ENCODE results near the gene ENOX2. TPM values are rescaled to one million over a fixed set of nuclear protein-coding genes. Genes with fewer than 3 reads are reported as not detected.

The ENOX2 gene
- total RNA-seq, 1 donor from 2014 or later, result 12.7 TPM

DNA sequence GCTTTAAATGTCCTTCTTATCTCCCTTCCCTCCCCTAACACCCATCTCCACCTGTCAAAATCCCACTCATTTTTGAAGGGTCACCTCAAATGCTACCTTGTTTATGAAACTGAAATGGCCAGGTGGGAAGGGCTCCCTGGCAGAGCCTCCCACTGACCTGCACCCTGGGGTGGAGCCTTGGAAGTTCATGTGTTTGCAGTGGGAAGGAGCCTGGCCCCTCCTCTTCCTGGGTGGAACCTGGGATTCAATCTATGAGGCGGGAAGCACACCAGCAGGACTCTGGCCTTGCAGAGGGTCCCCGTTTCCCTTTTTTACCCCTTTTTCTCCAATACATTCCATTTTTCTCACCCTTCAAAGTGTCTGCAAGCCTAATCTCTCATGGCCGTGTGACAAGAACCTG is 197.4 kb downstream of the ENOX2 start:
- intact Hi-C loops (cut with micrococcal nuclease), result no loop called here

DNA sequence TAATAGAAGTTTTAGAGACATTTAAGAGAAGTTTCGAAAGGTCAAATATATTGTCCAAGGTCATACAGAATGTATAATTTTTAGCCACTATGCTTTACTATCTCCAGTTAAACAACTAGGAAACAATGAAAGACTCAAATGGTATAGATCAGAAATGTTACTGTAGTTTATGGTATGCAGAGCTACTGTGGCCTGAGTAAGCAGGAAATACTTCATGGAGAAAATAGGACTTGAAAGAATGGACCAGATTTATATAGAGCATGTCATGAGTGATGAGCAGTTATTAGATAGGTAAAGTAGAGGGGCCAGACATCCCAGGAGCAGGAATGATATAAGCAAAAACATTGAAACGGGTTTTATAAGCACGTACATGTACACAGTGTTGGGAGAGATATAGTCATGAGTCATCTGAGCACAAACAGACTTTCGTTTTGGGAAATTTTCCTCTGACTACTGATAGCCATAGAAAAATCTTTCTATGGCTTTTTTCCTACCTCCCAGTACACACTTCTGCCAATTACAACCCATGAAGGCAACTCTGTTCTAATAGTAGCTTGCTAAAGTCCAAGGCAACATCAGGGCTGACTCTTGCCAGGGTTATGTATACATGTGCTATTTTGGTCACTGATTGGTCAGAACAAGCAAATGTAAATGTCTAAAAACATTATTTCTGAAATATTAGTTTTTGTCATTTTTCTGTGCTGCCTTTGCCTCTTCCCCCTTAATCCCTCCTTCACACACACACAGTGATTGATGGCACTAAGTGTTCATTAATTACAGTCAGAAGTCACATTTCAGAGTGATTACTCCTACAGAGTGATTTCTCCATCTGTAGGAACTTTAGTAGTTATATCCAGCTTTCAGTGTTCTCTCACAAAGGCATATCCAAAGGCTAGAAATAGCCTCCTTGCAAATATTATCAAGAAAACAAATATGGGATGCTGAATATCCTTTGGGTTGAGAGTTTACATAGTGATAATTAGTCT is 198.7 kb downstream of the ENOX2 start:
- intact Hi-C loops (cut with micrococcal nuclease), result no loop called here

DNA sequence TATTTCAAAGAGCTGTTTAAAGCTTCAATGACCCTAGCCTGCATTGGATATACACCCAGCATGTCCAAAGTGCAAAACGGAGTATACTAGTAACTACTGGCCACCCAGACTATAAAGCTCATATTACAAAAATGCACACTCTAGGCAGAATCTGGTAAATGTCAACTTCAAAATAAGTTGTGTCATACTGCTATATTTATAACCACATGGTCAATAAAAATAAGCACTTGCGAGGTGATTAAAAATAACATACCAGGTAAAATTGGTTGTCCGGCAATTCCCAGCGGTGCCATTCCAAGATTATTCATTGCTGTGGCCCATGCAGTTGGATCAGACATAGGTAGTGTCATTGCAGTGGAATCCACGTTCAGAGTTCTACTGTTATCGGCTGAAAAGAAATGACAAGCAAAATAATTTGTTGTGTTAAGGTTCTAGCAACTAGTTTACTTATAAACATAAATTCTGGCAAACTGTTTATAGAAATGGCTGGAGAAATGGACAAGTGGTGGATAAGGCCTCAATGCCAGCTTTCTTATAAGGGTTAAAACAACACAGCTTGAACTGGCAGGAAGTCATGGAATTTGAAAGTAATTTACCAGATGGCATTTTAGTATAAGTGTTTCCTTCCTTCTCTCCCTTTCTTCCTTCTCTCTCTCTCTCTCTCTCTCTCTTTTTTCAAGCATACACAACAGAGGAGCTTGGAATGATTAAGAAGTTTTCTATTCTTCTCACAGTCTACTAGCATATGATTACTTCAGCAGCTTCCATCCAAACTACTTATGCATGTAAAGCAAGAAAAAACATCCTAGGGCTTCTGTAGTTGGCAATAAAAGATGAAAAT is 199.9 kb downstream of the ENOX2 start:
- intact Hi-C loops (cut with micrococcal nuclease), result no loop called here

DNA sequence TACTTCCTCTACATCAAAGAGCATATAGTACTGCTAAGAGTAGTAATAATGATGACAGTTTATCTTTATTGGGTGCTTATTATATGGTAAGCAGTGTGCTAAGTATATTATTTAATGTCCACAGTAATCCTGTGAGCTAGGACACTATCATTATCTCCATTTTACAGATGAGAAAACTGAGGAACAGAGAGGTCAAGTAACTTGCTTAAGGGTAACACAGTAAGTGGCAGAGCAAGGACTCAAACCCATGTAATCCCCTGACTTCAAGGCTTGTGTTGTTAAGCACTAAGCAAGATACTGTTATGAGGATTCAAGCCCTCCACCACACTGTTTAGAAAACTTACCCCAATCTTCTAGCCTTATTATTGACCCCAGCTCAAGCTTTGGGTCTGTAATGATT is 202.4 kb downstream of the ENOX2 start:
- intact Hi-C loops (cut with micrococcal nuclease), result no loop called here

DNA sequence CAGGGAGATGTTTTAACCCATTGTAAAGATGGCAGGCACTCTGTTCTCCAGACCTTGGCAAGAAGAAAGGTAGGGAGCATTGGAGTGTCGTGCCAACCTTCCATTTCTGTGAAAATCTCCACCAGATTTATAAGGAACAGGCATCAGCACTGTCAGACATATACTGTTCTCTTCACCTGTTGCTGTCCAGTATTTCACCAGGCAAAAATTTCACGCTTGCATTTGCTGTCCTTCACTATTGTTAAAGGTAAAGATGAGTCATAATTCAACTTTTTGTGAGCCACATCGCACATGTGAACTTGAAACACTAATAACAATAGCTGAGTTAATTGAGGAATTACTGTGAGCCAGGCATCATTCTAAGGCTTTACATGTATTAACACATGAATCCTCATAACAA is 203.4 kb downstream of the ENOX2 start:
- intact Hi-C loops (cut with micrococcal nuclease), result no loop called here

DNA sequence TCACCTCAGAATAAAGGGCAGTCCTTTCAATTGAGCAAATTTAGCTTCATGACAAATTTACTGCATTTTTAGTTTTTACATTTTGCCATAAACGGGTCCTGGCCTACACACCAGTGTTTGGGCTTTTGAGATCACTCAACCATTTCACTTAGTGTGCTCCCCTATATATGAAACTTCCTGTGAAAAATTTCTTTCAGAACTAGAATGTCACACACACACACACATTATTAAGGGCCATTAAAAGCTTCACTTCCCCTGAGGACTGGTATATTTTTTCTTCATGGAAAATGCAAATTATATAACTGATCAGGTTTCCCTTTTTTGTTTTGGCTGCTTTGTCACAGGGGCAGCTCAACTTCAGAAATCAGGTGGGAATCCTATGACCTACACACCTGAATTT is 206.5 kb downstream of the ENOX2 start:
- intact Hi-C loops (cut with micrococcal nuclease), result no loop called here

DNA sequence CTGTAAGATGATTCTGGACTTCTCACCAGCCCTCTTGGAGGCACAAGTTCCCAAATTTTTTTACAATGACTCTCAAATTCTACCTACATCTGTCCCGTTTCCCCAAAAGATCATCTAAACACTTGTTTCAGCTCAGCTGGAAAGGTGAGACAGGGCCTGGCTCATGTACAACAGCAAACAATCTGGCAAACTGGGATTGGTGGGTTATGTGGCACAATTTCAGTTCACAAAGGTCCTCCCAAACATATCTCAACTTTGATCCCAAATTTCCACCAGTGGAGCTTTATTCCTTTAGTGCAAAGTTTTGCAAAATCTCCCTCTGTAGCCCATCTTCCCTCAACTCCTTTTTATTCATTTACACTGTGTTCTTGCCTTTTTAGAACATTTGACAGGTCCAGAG is 207.1 kb downstream of the ENOX2 start:
- intact Hi-C loops (cut with micrococcal nuclease), result no loop called here

DNA sequence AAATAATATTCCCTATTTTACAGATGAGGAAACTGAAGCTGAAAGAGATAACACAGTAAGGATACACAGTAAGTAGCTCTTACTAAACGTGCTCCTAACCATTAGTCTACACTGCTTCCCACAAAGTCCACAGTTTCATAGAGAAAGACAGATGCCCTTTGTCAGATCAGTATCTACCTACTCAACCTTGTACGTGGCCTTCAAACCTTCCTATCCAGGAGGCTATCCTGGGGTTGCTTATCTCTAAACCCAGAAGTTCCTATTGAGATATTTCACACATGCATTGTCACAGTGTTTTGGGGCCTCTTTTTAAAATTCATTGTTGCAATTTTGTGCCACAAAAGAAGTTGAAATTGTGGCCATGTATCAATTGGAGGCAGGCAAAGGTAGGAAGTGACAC is 208.0 kb downstream of the ENOX2 start:
- intact Hi-C loops (cut with micrococcal nuclease), result no loop called here

DNA sequence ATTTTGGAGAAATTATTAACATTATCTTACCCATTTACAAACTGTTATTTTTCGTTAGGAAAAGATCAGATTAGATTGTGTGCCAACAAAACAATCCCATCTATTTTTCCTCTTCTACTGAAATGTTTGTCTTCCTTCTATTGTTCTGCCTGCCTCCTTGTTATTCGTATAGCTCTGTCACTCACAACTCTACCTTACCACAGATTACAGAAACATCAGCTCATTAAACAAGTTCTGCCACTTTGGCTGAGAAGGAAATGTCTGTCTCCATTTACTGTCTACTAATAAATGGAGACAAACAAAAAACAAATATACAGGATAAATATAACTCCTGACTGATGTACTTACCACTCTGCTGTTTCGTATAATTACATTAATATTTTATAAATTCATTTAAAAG is 211.4 kb downstream of the ENOX2 start:
- intact Hi-C loops (cut with micrococcal nuclease), result no loop called here

DNA sequence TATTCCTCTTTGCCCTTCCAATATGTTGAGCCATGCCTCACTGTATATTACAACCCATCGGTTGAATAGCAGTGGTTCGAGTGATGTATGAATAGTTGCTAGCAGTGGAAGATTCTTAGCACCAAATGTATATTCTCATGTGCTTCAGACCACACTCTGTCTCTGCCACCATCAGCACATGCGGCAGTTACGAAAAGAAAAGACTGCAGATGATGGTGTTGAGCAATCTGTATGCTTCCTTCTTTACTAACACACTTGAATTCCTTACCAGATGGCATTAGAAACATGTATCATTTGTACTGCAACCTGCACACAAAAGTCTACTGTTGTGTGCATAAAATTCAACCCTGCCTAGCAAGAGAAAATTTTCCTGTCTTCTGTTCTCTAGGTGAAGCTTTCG is 214.6 kb downstream of the ENOX2 start:
- intact Hi-C loops (cut with micrococcal nuclease), result no loop called here

DNA sequence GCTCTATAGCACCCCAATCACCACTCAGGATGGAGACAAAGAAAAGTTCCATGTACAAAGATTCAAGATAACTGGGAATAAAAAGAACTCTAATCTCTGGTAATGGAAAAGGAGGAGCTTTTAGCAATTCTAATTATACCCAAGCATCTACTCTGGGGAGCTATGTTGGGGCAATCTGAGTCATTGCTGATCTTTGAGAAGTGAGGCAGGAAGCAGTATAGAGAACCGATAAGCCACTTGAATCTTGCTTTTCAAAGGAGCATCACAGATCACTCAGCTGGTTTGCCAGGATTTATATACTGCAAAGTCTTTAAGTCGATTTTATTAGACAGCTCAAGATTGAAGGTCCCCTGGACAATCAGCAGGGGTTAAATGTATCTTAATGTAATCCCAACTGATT is 220.0 kb downstream of the ENOX2 start:
- intact Hi-C loops (cut with micrococcal nuclease), result no loop called here

DNA sequence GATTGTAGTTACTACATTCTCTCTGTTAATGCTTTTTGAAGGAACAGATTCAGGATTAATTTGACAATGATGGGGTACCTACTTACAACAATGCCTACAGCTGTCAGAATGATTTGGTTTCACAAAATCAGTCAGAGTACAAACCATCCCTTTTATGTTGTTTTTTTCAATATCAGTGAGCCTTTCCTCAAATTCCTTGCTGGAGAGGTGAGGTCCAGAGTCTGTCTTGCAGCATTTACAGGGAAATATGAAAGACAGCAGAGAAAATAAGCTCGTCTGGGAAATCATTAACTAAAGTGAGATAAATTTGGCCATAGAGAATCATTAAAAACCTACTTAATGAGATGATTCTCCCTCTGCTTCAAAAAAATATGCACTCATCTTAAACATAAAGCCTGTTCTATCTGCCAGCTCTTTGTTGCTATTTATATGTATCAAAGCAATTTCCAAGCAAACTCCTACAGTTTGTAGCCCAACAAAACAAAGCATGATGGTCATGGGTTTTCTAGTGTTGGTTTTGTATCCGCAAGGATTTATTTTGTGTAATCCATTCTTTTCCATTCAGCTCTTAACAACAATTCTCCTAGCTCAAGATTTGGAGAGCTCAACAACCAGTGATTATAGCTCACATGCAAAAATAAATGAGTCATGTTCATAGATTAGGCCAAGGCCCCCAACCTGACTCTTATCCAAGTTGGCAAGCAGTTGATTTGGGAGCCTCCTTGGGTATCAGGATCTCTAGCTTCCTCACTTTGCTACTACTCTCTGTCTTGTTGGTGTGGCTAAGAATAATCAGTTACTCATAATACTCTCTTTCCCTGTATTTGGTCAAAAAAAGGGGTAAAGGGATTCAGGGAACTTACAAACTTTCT is 222.6 kb downstream of the ENOX2 start:
- intact Hi-C loops (cut with micrococcal nuclease), result no loop called here

DNA sequence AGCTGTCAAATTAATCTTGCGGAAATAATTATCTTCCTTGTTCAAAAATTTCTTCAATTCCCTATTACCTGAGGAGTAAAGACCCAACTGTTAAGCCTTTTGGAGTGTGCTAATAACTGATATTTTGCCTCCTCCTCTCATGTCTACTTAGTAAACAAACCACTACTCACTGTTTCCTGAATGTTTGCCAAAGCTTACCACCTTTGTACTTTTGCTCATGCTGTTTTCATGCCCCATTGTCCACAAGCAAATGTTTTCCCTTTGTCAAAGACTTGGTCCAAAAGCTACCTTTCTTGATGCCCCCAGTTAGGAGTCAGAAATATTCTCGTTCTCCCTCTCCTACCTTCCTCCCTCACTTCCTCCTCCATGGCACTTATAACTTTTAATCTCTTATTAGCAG is 226.1 kb downstream of the ENOX2 start:
- intact Hi-C loops (cut with micrococcal nuclease), result no loop called here

DNA sequence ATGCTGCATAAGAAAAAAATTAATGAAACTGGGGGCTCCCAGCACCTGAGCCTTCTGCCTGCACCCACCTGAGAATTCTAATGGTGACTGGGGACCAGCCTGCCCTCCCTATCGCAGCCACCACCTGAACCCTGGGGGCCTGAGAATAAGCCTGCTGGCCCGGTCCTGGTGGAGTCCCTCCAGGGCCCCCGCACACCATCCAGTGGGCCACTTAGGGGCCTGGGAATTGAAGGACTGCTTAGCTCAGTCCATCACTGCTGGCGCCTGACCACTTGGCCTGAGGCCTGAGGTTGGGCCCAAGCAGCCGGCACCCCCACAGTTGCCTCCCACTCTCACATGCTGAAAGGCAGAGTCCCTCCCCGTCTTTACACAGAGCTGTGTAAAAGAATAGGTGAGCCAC is 230.8 kb downstream of the ENOX2 start:
- intact Hi-C loops (cut with micrococcal nuclease), result no loop called here

DNA sequence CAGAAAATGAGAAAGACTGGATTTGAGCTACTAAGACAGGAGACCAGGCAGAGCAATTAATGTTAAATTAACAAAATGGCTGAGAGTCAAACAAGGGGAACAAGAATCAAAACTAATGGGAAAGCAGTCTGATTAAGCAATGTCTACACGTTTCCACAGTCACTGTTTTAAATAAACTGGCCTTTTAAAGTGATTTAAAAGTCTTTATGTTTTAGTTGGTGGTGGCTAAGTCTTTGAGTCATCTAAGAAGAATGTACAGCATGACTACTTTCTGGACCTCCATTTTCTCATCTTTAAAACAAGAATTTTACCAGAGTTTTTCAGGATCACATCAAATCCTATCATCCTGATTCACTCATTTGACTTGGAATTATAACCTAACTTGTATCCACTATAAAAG is 233.8 kb downstream of the ENOX2 start:
- intact Hi-C loops (cut with micrococcal nuclease), result no loop called here

DNA sequence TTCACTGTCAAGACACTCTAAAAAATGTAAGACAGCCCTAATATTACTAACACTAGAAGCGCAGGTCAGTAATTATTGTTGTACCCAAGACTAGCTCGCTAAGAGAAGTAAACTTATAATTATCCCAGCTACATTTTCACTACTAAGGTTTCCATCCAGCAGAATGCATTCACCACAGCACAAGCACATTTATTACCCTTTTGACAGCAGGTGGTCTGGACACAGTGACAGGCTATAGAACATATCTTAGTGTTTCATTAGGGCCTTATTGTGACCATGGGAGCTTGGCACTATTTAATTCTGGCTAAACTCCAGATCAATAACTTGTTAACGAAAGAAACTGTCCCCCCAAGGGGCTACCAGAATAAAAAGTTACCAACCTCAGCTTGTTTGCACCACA is 237.7 kb downstream of the ENOX2 start:
- intact Hi-C loops (cut with micrococcal nuclease), result no loop called here

DNA sequence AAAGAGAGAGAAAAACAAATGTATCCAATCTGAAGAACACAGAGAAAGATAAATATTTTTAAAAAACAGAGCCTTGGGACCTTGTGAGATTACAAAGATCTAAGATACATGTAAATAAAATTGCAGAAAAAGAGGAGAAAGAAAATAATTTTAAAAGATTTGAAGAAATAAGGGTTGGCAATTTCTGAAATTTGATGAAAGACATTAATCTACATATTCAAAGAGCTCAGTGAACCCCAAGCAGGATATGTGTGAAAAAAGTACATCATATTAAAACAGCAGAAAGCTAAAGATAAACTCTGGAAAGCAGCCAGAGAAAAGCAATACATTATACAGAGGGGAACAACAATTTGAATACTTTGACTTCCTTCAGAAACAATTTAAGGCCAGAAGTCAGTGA is 244.7 kb downstream of the ENOX2 start:
- intact Hi-C loops (cut with micrococcal nuclease), result no loop called here

DNA sequence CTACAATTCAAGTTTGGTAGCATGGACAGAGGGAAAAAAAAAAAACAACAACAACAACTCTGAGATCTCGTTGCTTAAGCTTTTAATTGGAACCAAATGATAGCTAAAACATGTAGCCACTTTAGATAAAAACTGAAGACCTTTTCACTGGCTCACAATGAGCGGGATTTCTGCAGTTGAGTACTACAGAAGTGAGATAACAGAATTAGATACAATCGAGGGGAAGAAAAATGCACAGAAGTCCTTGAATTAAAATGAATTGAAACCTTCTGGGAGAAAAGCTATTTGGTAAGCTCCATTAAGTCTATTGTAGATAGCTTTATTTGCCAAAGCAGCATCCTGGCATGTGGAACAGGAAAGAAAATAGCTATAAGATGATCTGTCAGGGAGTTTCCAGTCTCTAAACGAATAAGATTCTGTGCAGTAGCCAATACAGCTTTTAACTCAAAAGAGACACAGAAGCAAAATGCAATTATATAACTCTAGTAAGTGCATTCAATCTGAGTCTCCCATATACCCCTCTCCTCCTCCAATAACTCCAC is 248.5 kb downstream of the ENOX2 start:
- intact Hi-C loops (cut with micrococcal nuclease), result no loop called here

DNA sequence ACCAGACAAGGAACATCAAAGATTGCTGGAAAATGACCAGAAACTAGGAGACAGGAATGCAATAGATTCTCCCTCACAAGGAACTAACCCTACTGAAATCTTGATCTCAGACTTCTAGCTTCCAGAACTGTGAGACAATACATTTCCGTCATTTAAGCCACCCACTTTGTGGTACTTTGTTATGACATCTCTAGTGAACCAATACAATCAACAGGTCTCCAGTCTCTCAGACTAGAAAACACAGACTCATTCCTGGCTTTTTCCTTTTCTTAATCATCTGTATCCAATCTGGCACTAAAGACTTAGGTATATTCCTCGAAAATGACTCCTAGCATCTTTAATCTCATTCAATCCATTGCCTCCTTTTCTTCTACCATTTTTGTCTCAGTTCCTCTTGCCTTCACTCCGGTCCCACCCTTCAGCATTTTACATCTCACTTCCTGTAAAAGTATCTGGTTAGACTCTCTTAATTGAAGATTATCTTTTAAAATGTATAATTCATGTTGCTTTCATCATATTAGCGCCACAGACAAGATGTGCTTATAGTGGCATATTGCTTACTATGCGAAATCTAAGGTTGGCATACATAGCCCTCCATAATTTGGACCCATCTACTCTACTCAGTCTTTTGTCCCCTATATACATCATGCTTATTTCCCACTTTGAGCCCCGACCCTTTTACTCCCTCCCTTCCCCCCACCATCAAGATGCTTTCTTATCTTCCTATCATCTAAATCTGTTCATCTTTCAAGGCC is 250.0 kb downstream of the ENOX2 start:
- intact Hi-C loops (cut with micrococcal nuclease), result no loop called here

DNA sequence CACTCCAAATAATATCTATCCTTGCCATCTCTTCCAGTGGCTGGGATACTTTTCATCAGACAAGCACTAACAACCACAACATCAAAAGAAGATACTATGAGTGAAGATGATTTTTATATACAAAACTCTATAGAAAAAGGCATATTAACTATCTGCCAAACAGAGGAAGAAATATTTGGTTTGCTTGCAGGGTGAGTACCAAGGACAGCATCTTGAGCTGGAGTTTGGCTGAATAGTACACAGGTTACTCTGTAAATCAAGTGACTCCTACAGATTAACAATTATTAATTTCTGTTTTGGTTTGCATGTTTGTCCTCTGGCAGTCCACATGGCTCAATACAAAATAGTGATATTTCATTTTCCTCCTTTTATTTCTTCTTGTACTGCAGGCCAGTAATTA is 253.3 kb downstream of the ENOX2 start:
- intact Hi-C loops (cut with micrococcal nuclease), result no loop called here
